Measurements from ENCODE around the gene USP32. TPM values are rescaled to one million over a fixed set of nuclear protein-coding genes. Genes with fewer than 3 reads are reported as not detected.

USP32 gene
- total RNA-seq, 2 donors from 2014 or later: 32.7 to 42.2 TPM

- Mint-ChIP-seq H3K4me1 (peaks cover 6% of the 10 kb centered on the region), H3K27ac (no peak overlapping the region), H3K36me3 (ENCODE audit: low read depth) (no peaks in the 10 kb centered on the region), H3K4me3 (no peak overlapping the region), H3K9me3 (no peaks in the 10 kb centered on the region), H3K27me3 (peaks cover 68% of the 10 kb centered on the region)
- no peak for ATAC-seq (replicated peaks)
Observed at GRCh38 chr17:60147553-60148223, 244.2 kb downstream of the USP32 start.

GRCh38 chr17:60146206-60146605, 245.7 kb downstream of the USP32 start:
- ATAC-seq (replicated peaks): no peak
- Mint-ChIP-seq H3K36me3 (ENCODE audit: low read depth) (no peaks in the 10 kb centered on the region), H3K9me3 (no peaks in the 10 kb centered on the region), H3K27me3 (peaks cover 70% of the 10 kb centered on the region), H3K27ac (no peak overlapping the region), H3K4me1 (peaks cover 6% of the 10 kb centered on the region), H3K4me3 (no peak overlapping the region)

GRCh38 chr17:60145006-60145935, 246.7 kb downstream of the USP32 start:
- no peak for ATAC-seq (replicated peaks)
- Mint-ChIP-seq H3K36me3 (ENCODE audit: low read depth) (no peaks in the 10 kb centered on the region), H3K27me3 (peaks cover 70% of the 10 kb centered on the region), H3K4me1 (peaks cover 6% of the 10 kb centered on the region), H3K27ac (no peak overlapping the region), H3K4me3 (no peak overlapping the region), H3K9me3 (no peaks in the 10 kb centered on the region)

GRCh38 chr17:60142872-60143499, 248.9 kb downstream of the USP32 start:
- Mint-ChIP-seq H3K36me3 (ENCODE audit: low read depth) (no peaks in the 10 kb centered on the region), H3K4me3 (no peak overlapping the region), H3K9me3 (no peaks in the 10 kb centered on the region), H3K27ac (no peak overlapping the region), H3K27me3 (peaks cover 70% of the 10 kb centered on the region), H3K4me1 (peaks cover 6% of the 10 kb centered on the region)
- peak; percentile 88 for ATAC-seq (replicated peaks)

GRCh38 chr17:60141111-60142018, 250.6 kb downstream of the USP32 start:
- H3K4me3 Mint-ChIP-seq: no peak overlapping the region
- H3K36me3 Mint-ChIP-seq (ENCODE audit: low read depth): no peaks in the 10 kb centered on the region
- ATAC-seq (replicated peaks): no peak
- peaks cover 59% of the 10 kb centered on the region for H3K27me3 Mint-ChIP-seq
- H3K4me1 Mint-ChIP-seq: peaks cover 6% of the 10 kb centered on the region
- H3K27ac Mint-ChIP-seq: no peak overlapping the region
- no peaks in the 10 kb centered on the region for H3K9me3 Mint-ChIP-seq

- Mint-ChIP-seq H3K9me3 (no peaks in the 10 kb centered on the region), H3K27ac (no peak overlapping the region), H3K4me3 (no peak overlapping the region), H3K4me1 (peaks cover 6% of the 10 kb centered on the region), H3K36me3 (ENCODE audit: low read depth) (no peaks in the 10 kb centered on the region), H3K27me3 (peaks cover 45% of the 10 kb centered on the region)
- ATAC-seq (replicated peaks): no peak
Observed at GRCh38 chr17:60139438-60140285, 252.3 kb downstream of the USP32 start.

- no peak for ATAC-seq (replicated peaks)
- peaks cover 11% of the 10 kb centered on the region for H3K4me1 Mint-ChIP-seq
- H3K27ac Mint-ChIP-seq: no peak overlapping the region
- no peak overlapping the region for H3K4me3 Mint-ChIP-seq
- H3K27me3 Mint-ChIP-seq: peaks cover 37% of the 10 kb centered on the region
- H3K9me3 Mint-ChIP-seq: no peaks in the 10 kb centered on the region
- H3K36me3 Mint-ChIP-seq (ENCODE audit: low read depth): no peaks in the 10 kb centered on the region
Observed at GRCh38 chr17:60138769-60139437, 253.0 kb downstream of the USP32 start.

GRCh38 chr17:60137731-60138130, 254.2 kb downstream of the USP32 start:
- peaks cover 27% of the 10 kb centered on the region for H3K27me3 Mint-ChIP-seq
- H3K4me3 Mint-ChIP-seq: no peak overlapping the region
- ATAC-seq (replicated peaks): no peak
- H3K36me3 Mint-ChIP-seq (ENCODE audit: low read depth): peaks cover under 1% of the 10 kb centered on the region
- peaks cover 11% of the 10 kb centered on the region for H3K4me1 Mint-ChIP-seq
- no peaks in the 10 kb centered on the region for H3K9me3 Mint-ChIP-seq
- no peak overlapping the region for H3K27ac Mint-ChIP-seq

GRCh38 chr17:60135951-60136666, 255.8 kb downstream of the USP32 start:
- H3K27ac Mint-ChIP-seq: no peak overlapping the region
- H3K27me3 Mint-ChIP-seq: peaks cover 18% of the 10 kb centered on the region
- peak overlapping the region; percentile 99 for H3K4me3 Mint-ChIP-seq
- peaks cover 13% of the 10 kb centered on the region for H3K36me3 Mint-ChIP-seq (ENCODE audit: low read depth)
- H3K4me1 Mint-ChIP-seq: peaks cover 10% of the 10 kb centered on the region
- ATAC-seq (replicated peaks): no peak
- no peaks in the 10 kb centered on the region for H3K9me3 Mint-ChIP-seq

- peak; percentile 96 for ATAC-seq (replicated peaks)
- Mint-ChIP-seq H3K27ac (peak overlapping the region; percentile 94), H3K9me3 (no peaks in the 10 kb centered on the region), H3K36me3 (ENCODE audit: low read depth) (peaks cover 13% of the 10 kb centered on the region), H3K4me1 (peaks cover 10% of the 10 kb centered on the region), H3K27me3 (peaks cover 12% of the 10 kb centered on the region), H3K4me3 (peak overlapping the region; percentile 99)
Observed at GRCh38 chr17:60135151-60135950, 256.6 kb downstream of the USP32 start.

- ATAC-seq (replicated peaks): peak; percentile 16
- Mint-ChIP-seq H3K36me3 (ENCODE audit: low read depth) (peaks cover 13% of the 10 kb centered on the region), H3K27ac (peak overlapping the region; percentile 94), H3K27me3 (peaks cover 8% of the 10 kb centered on the region), H3K9me3 (no peaks in the 10 kb centered on the region), H3K4me1 (peaks cover 10% of the 10 kb centered on the region), H3K4me3 (peak overlapping the region; percentile 99)
Observed at GRCh38 chr17:60134396-60135150, 257.4 kb downstream of the USP32 start.
